ENCODE results near the gene AASDH. TPM values are rescaled to one million over a fixed set of nuclear protein-coding genes. Genes with fewer than 3 reads are reported as not detected.

The AASDH gene
- total and polyA plus RNA-seq, 4 experiments from 2014 or later, result 19.2 to 23.7 (median 19.7) TPM

DNA sequence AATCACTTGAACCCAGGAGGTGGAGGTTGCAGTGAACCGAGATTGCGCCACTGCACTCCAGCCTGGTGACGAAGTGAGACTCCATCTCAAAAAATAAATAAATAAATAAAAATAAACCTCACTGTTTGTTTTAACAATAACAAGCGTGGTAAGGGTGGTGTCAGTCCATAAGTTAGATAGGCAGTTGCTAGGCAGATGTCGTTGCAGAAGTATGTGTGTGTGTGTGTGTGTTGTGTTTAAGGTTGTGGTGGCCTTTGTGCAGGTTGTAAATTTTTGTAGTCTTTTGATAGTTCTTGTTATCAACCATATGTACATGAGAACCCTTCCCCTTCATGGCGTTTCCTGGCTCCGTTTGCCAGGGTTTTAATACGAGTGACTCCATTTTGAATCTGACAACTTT, 4.0 kb upstream of the AASDH start:
- Mint-ChIP-seq H3K9me3 (peaks cover 0 to 4% (median 0%) of the 10 kb centered on the region in 8 donors), H3K27ac (no peak overlapping the region), H3K4me3 (no peak overlapping the region), H3K36me3 (peaks cover 0 to 17% of the 10 kb centered on the region in 2 donors), H3K4me1 (peaks cover 19 to 44% (median 31%) of the 10 kb centered on the region in 4 donors), H3K27me3 (no peaks in the 10 kb centered on the region)
- no peak overlapping the region for H3K4me3 ChIP-seq (ENCODE audit: low read length in 2 of 2)
- H3K27ac ChIP-seq (ENCODE audit: low read depth, low read length), result no peak overlapping the region
- H3K36me3 ChIP-seq (ENCODE audit: insufficient read depth, low read length), result no peaks in the 10 kb centered on the region
- ChIA-PET CTCF (ENCODE audit: partially characterized antibody) (no interaction called here), POLR2A (ENCODE audit: partially characterized antibody) (no interaction called here)
- H3K9me3 ChIP-seq (ENCODE audit: control insufficient read depth in 1 of 2, low read length in 2 of 2), result no peaks in the 10 kb centered on the region
- intact Hi-C loops (cut with micrococcal nuclease), result no loop called here
- H3K4me1 ChIP-seq (ENCODE audit: insufficient read depth, low read length), result peaks cover 15% of the 10 kb centered on the region
- H3K27me3 ChIP-seq (ENCODE audit: insufficient read depth, low read length), result no peaks in the 10 kb centered on the region
- DNase-seq, result no peak

- intact Hi-C loops (cut with micrococcal nuclease), result loop anchor here (5.0 kb wide), 1 partner anchor 842 kb away; the partner anchor contains the start of gene CLOCK
- peaks cover 19 to 44% (median 34%) of the 10 kb centered on the region in 4 donors for H3K4me1 Mint-ChIP-seq
- H3K4me3 Mint-ChIP-seq, result peak overlapping the region in 6 of 8 donors; percentile 11 to 94 (median 34)
- H3K36me3 Mint-ChIP-seq, result peaks cover 0 to 11% of the 10 kb centered on the region in 2 donors
- CTCF ChIA-PET (ENCODE audit: partially characterized antibody), result interaction anchor here (1.4 kb wide), 1 partner anchor 34 kb away, joined by 3 read pairs; no protein-coding TSS in a partner anchor
- no peaks in the 10 kb centered on the region for H3K36me3 ChIP-seq (ENCODE audit: insufficient read depth, low read length)
- H3K4me3 ChIP-seq (ENCODE audit: low read length in 2 of 2), result no peak overlapping the region
- POLR2A ChIA-PET (ENCODE audit: partially characterized antibody), result interaction anchor here (1.9 kb wide), 1 partner anchor 46 kb away, joined by 5 read pairs; the partner anchor contains the start of gene PPAT
- no peak for DNase-seq
- H3K4me1 ChIP-seq (ENCODE audit: insufficient read depth, low read length), result peaks cover 20% of the 10 kb centered on the region
- H3K9me3 ChIP-seq (ENCODE audit: control insufficient read depth in 1 of 2, low read length in 2 of 2), result no peaks in the 10 kb centered on the region
- no peaks in the 10 kb centered on the region for H3K27me3 Mint-ChIP-seq
- H3K27ac ChIP-seq (ENCODE audit: low read depth, low read length), result no peak overlapping the region
- H3K27ac Mint-ChIP-seq, result peak overlapping the region; percentile 49 to 99 (median 83)
- H3K27me3 ChIP-seq (ENCODE audit: insufficient read depth, low read length), result no peaks in the 10 kb centered on the region
- peaks cover 0 to 4% (median 0%) of the 10 kb centered on the region in 8 donors for H3K9me3 Mint-ChIP-seq
These were observed 2.3 kb upstream of the AASDH start for GRCh38 chr4:56389558-56389957.

GRCh38 chr4:56388306-56388705, 1.0 kb upstream of the AASDH start:
- Mint-ChIP-seq H3K4me1 (peaks cover 21 to 49% (median 39%) of the 10 kb centered on the region in 4 donors), H3K9me3 (peaks cover 0 to 4% (median 0%) of the 10 kb centered on the region in 8 donors), H3K27me3 (no peaks in the 10 kb centered on the region), H3K27ac (peak overlapping the region; percentile 98 to 100 (median 99)), H3K4me3 (peak overlapping the region; percentile 91 to 100 (median 96)), H3K36me3 (peaks cover 0 to 11% of the 10 kb centered on the region in 2 donors)
- CTCF ChIA-PET (ENCODE audit: partially characterized antibody), result interaction anchor here (1.5 to 1.7 kb wide), 3 partner anchors 16 to 156 kb away, joined by 5 to 7 read pairs (median 5); no protein-coding TSS in a partner anchor
- Histone ChIP-seq H3K4me1 (ENCODE audit: insufficient read depth, low read length) (peaks cover 20% of the 10 kb centered on the region), H3K9me3 (ENCODE audit: control insufficient read depth in 1 of 2, low read length in 2 of 2) (no peaks in the 10 kb centered on the region), H3K36me3 (ENCODE audit: insufficient read depth, low read length) (no peaks in the 10 kb centered on the region), H3K4me3 (ENCODE audit: low read length in 2 of 2) (peak overlapping the region; percentile 63 to 94), H3K27ac (ENCODE audit: low read depth, low read length) (peak overlapping the region; percentile 81), H3K27me3 (ENCODE audit: insufficient read depth, low read length) (no peaks in the 10 kb centered on the region)
- POLR2A ChIA-PET (ENCODE audit: partially characterized antibody), result interaction anchor here (1.0 to 3.0 kb wide), 4 partner anchors 17 to 520 kb away, joined by 3 to 93 read pairs (median 14); partner anchors contain the start of genes PAICS, PPAT and REST
- DNase-seq, result peak in 1 of 5 donors; percentile 2
- intact Hi-C loops (cut with micrococcal nuclease), result loop anchor here (5.0 kb wide), 1 partner anchor 841 kb away; the partner anchor contains the start of gene CLOCK

DNA sequence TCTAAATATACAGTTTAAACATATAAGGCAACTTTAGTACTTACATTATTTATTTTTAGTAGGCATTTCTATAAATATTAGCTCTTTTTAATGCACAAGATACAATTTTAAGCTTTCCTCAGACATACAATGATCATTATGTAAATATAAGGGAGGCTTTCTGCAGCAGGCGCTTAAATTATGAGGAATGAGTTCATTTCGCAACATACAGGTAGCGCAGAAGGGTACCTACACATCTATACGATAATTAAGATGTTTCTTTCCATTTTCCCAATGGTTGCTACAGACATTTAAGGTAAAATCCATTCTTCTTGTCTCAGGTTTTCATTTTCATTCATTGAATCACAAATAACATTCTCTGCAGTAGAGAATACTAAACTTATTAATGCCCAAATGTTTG, 1.2 kb downstream of the AASDH start:
- Mint-ChIP-seq H3K27me3 (no peaks in the 10 kb centered on the region), H3K36me3 (peaks cover 7 to 13% of the 10 kb centered on the region in 2 donors), H3K9me3 (peaks cover 0 to 4% (median 0%) of the 10 kb centered on the region in 8 donors), H3K4me3 (peak overlapping the region; percentile 29 to 100 (median 69)), H3K4me1 (peaks cover 21 to 48% (median 37%) of the 10 kb centered on the region in 4 donors), H3K27ac (peak overlapping the region; percentile 36 to 99 (median 70))
- POLR2A ChIA-PET (ENCODE audit: partially characterized antibody), result interaction anchor here (0.9 to 3.0 kb wide), 6 partner anchors 50 to 592 kb away, joined by 3 to 93 read pairs (median 21); partner anchors contain the start of genes CEP135, NOA1, PAICS and POLR2B
- intact Hi-C loops (cut with micrococcal nuclease), result loop anchor here (5.0 kb wide), 1 partner anchor 839 kb away; the partner anchor contains the start of gene CLOCK
- Histone ChIP-seq H3K4me1 (ENCODE audit: insufficient read depth, low read length) (peaks cover 20% of the 10 kb centered on the region), H3K27me3 (ENCODE audit: insufficient read depth, low read length) (no peaks in the 10 kb centered on the region), H3K36me3 (ENCODE audit: insufficient read depth, low read length) (no peaks in the 10 kb centered on the region), H3K27ac (ENCODE audit: low read depth, low read length) (no peak overlapping the region), H3K4me3 (ENCODE audit: low read length in 2 of 2) (no peak overlapping the region), H3K9me3 (ENCODE audit: control insufficient read depth in 1 of 2, low read length in 2 of 2) (no peaks in the 10 kb centered on the region)
- CTCF ChIA-PET (ENCODE audit: partially characterized antibody), result interaction anchor here (0.7 to 2.1 kb wide), 6 partner anchors 11 to 591 kb away, joined by 3 to 15 read pairs (median 5); partner anchors contain the start of genes CEP135, NOA1, PAICS and PPAT
- no peak for DNase-seq

GRCh38 chr4:56375458-56375857, 11.8 kb downstream of the AASDH start:
- no peaks in the 10 kb centered on the region for H3K4me1 ChIP-seq (ENCODE audit: insufficient read depth, low read length)
- peak overlapping the region in 4 of 7 donors; percentile 36 to 82 (median 50) for H3K27ac Mint-ChIP-seq
- H3K27me3 ChIP-seq (ENCODE audit: insufficient read depth, low read length), result no peaks in the 10 kb centered on the region
- H3K36me3 Mint-ChIP-seq, result peaks cover 24 to 27% of the 10 kb centered on the region in 2 donors
- H3K27me3 Mint-ChIP-seq, result no peaks in the 10 kb centered on the region
- H3K9me3 Mint-ChIP-seq, result no peaks in the 10 kb centered on the region
- peaks cover 0 to 6% (median under 1%) of the 10 kb centered on the region in 4 donors for H3K4me1 Mint-ChIP-seq
- H3K9me3 ChIP-seq (ENCODE audit: control insufficient read depth in 1 of 2, low read length in 2 of 2), result no peaks in the 10 kb centered on the region
- no peaks in the 10 kb centered on the region for H3K36me3 ChIP-seq (ENCODE audit: insufficient read depth, low read length)
- no peak overlapping the region for H3K27ac ChIP-seq (ENCODE audit: low read depth, low read length)
- CTCF ChIA-PET (ENCODE audit: partially characterized antibody), result no interaction called here
- POLR2A ChIA-PET (ENCODE audit: partially characterized antibody), result no interaction called here
- no peak for DNase-seq
- no peak overlapping the region for H3K4me3 Mint-ChIP-seq
- no peak overlapping the region for H3K4me3 ChIP-seq (ENCODE audit: low read length in 2 of 2)
- intact Hi-C loops (cut with micrococcal nuclease), result no loop called here

- Histone ChIP-seq H3K36me3 (ENCODE audit: insufficient read depth, low read length) (no peaks in the 10 kb centered on the region), H3K9me3 (ENCODE audit: control insufficient read depth in 1 of 2, low read length in 2 of 2) (no peaks in the 10 kb centered on the region), H3K27ac (ENCODE audit: low read depth, low read length) (no peak overlapping the region), H3K4me1 (ENCODE audit: insufficient read depth, low read length) (no peaks in the 10 kb centered on the region), H3K27me3 (ENCODE audit: insufficient read depth, low read length) (no peaks in the 10 kb centered on the region), H3K4me3 (ENCODE audit: low read length in 2 of 2) (no peak overlapping the region)
- Mint-ChIP-seq H3K4me3 (no peak overlapping the region), H3K27ac (peak overlapping the region in 1 of 7 donors; percentile 18), H3K4me1 (peaks cover 0 to 6% (median under 1%) of the 10 kb centered on the region in 4 donors), H3K36me3 (peaks cover 23 to 29% of the 10 kb centered on the region in 2 donors), H3K27me3 (no peaks in the 10 kb centered on the region), H3K9me3 (no peaks in the 10 kb centered on the region)
- ChIA-PET CTCF (ENCODE audit: partially characterized antibody) (no interaction called here), POLR2A (ENCODE audit: partially characterized antibody) (no interaction called here)
- intact Hi-C loops (cut with micrococcal nuclease), result no loop called here
- no peak for DNase-seq
These were observed 12.3 kb downstream of the AASDH start for GRCh38 chr4:56374956-56375355.

GRCh38 chr4:56372774-56373173, 14.5 kb downstream of the AASDH start:
- intact Hi-C loops (cut with micrococcal nuclease), result no loop called here
- Mint-ChIP-seq H3K36me3 (peaks cover 35 to 38% of the 10 kb centered on the region in 2 donors), H3K4me3 (no peak overlapping the region), H3K27me3 (no peaks in the 10 kb centered on the region), H3K9me3 (peaks cover 0 to 3% (median under 1%) of the 10 kb centered on the region in 8 donors), H3K4me1 (peaks cover 0 to 6% (median under 1%) of the 10 kb centered on the region in 4 donors), H3K27ac (no peak overlapping the region)
- CTCF ChIA-PET (ENCODE audit: partially characterized antibody), result no interaction called here
- H3K27ac ChIP-seq (ENCODE audit: low read depth, low read length), result no peak overlapping the region
- H3K36me3 ChIP-seq (ENCODE audit: insufficient read depth, low read length), result peaks cover 4% of the 10 kb centered on the region
- H3K4me1 ChIP-seq (ENCODE audit: insufficient read depth, low read length), result no peaks in the 10 kb centered on the region
- H3K4me3 ChIP-seq (ENCODE audit: low read length in 2 of 2), result no peak overlapping the region
- no peaks in the 10 kb centered on the region for H3K27me3 ChIP-seq (ENCODE audit: insufficient read depth, low read length)
- no peaks in the 10 kb centered on the region for H3K9me3 ChIP-seq (ENCODE audit: control insufficient read depth in 1 of 2, low read length in 2 of 2)
- DNase-seq, result no peak
- POLR2A ChIA-PET (ENCODE audit: partially characterized antibody), result no interaction called here
